ENCODE results near the gene CTIF.

Gene CTIF

GRCh38 chr18:48566589-48566988 lies 27.8 kb downstream of the CTIF start:
- 96% methylated on average over 1 of the region's 1 CpG for WGBS
- Histone ChIP-seq H4K8ac (ENCODE audit: low read length) (no peak overlapping the region), H3K14ac (ENCODE audit: low read length in 2 of 2) (no peak overlapping the region), H3K4me3 (ENCODE audit: insufficient read depth in 1 of 2, low read depth in 1 of 2, low read length in 2 of 2) (no peak overlapping the region), H3K23ac (ENCODE audit: low read length in 2 of 2) (no peak overlapping the region), H3K27ac (ENCODE audit: low read length, poor library complexity, severe bottlenecking) (no peak overlapping the region), H2BK15ac (ENCODE audit: low read depth, poor library complexity, severe bottlenecking) (no peak overlapping the region), H2AK5ac (ENCODE audit: low read length, severe bottlenecking) (peak overlapping the region; percentile 7), H3K79me1 (replicated peaks; ENCODE audit: low read length, poor library complexity, severe bottlenecking) (peaks cover 45% of the 10 kb centered on the region), H2AFZ (ENCODE audit: low read depth, low read length) (no peak overlapping the region), H3K36me3 (ENCODE audit: control insufficient read depth in 1 of 2, insufficient read depth in 2 of 2, low read depth in 1 of 2, low read length in 2 of 2) (peaks cover 0 to 5% of the 10 kb centered on the region in 2 experiments), H4K91ac (ENCODE audit: low read length) (no peak overlapping the region), H3K9me3 (ENCODE audit: control insufficient read depth, low read length) (no peaks in the 10 kb centered on the region), H2BK120ac (ENCODE audit: low read depth, low read length) (no peak overlapping the region), H2BK12ac (ENCODE audit: low read length in 2 of 2) (no peak overlapping the region), H3K4ac (ENCODE audit: low read depth in 1 of 2, low read length in 2 of 2) (no peak overlapping the region), H3K4me2 (ENCODE audit: low read length, poor library complexity, severe bottlenecking) (no peak overlapping the region), H3K18ac (ENCODE audit: low read depth in 1 of 2, low read length in 2 of 2) (no peak overlapping the region), H3K4me1 (ENCODE audit: control insufficient read depth, insufficient read depth, low read depth, low read length) (peaks cover 26% of the 10 kb centered on the region), H3K9ac (ENCODE audit: low read length) (no peak overlapping the region), H2BK5ac (ENCODE audit: low read depth, low read length, poor library complexity, severe bottlenecking) (no peak overlapping the region), H3K27me3 (ENCODE audit: control insufficient read depth in 1 of 2, insufficient read depth in 1 of 2, low read length in 2 of 2) (no peaks in the 10 kb centered on the region)
- peak; percentile 39 for DNase-seq

GRCh38 chr18:48567388-48567787 lies 28.6 kb downstream of the CTIF start:
- Histone ChIP-seq H2BK15ac (ENCODE audit: low read depth, poor library complexity, severe bottlenecking) (no peak overlapping the region), H3K14ac (ENCODE audit: low read length in 2 of 2) (peak overlapping the region in 1 of 2 experiments; percentile 23)

GRCh38 chr18:48569139-48569914 lies 30.5 kb downstream of the CTIF start:
- Histone ChIP-seq H4K91ac (ENCODE audit: low read length) (no peak overlapping the region), H2BK120ac (ENCODE audit: low read depth, low read length) (no peak overlapping the region), H3K4me1 (ENCODE audit: control insufficient read depth, insufficient read depth, low read depth, low read length) (peaks cover 20% of the 10 kb centered on the region), H4K8ac (ENCODE audit: low read length) (no peak overlapping the region), H3K14ac (ENCODE audit: low read length in 2 of 2) (no peak overlapping the region), H3K4me2 (ENCODE audit: low read length, poor library complexity, severe bottlenecking) (no peak overlapping the region), H2AK5ac (ENCODE audit: low read length, severe bottlenecking) (no peak overlapping the region), H3K9ac (ENCODE audit: low read length) (no peak overlapping the region), H3K23ac (ENCODE audit: low read length in 2 of 2) (no peak overlapping the region), H3K4ac (ENCODE audit: low read depth in 1 of 2, low read length in 2 of 2) (no peak overlapping the region), H3K27ac (ENCODE audit: low read length, poor library complexity, severe bottlenecking) (no peak overlapping the region), H3K9me3 (ENCODE audit: control insufficient read depth, low read length) (no peaks in the 10 kb centered on the region), H2BK15ac (ENCODE audit: low read depth, poor library complexity, severe bottlenecking) (no peak overlapping the region), H3K79me1 (replicated peaks; ENCODE audit: low read length, poor library complexity, severe bottlenecking) (peaks cover 44% of the 10 kb centered on the region), H2BK12ac (ENCODE audit: low read length in 2 of 2) (no peak overlapping the region), H2BK5ac (ENCODE audit: low read depth, low read length, poor library complexity, severe bottlenecking) (no peak overlapping the region), H3K4me3 (ENCODE audit: insufficient read depth in 1 of 2, low read depth in 1 of 2, low read length in 2 of 2) (no peak overlapping the region), H2AFZ (ENCODE audit: low read depth, low read length) (no peak overlapping the region), H3K18ac (ENCODE audit: low read depth in 1 of 2, low read length in 2 of 2) (no peak overlapping the region), H3K27me3 (ENCODE audit: control insufficient read depth in 1 of 2, insufficient read depth in 1 of 2, low read length in 2 of 2) (no peaks in the 10 kb centered on the region), H3K36me3 (ENCODE audit: control insufficient read depth in 1 of 2, insufficient read depth in 2 of 2, low read depth in 1 of 2, low read length in 2 of 2) (peaks cover 0 to 10% of the 10 kb centered on the region in 2 experiments)
- 96% methylated on average over 8 of the region's 9 CpGs for WGBS
- DNase-seq, result no peak

More at GRCh38 chr18:48567388-48567787, 28.6 kb downstream of the CTIF start:
- no peaks in the 10 kb centered on the region for H3K27me3 ChIP-seq (ENCODE audit: control insufficient read depth in 1 of 2, insufficient read depth in 1 of 2, low read length in 2 of 2)
- peaks cover 0 to 5% of the 10 kb centered on the region in 2 experiments for H3K36me3 ChIP-seq (ENCODE audit: control insufficient read depth in 1 of 2, insufficient read depth in 2 of 2, low read depth in 1 of 2, low read length in 2 of 2)
- no peak overlapping the region for H3K23ac ChIP-seq (ENCODE audit: low read length in 2 of 2)
- H3K79me1 ChIP-seq (replicated peaks; ENCODE audit: low read length, poor library complexity, severe bottlenecking), result peaks cover 43% of the 10 kb centered on the region
- no peak overlapping the region for H2BK120ac ChIP-seq (ENCODE audit: low read depth, low read length)
- H3K9me3 ChIP-seq (ENCODE audit: control insufficient read depth, low read length), result no peaks in the 10 kb centered on the region
- no peak overlapping the region for H3K4me2 ChIP-seq (ENCODE audit: low read length, poor library complexity, severe bottlenecking)
- no peak overlapping the region for H2AK5ac ChIP-seq (ENCODE audit: low read length, severe bottlenecking)
- peaks cover 26% of the 10 kb centered on the region for H3K4me1 ChIP-seq (ENCODE audit: control insufficient read depth, insufficient read depth, low read depth, low read length)
- H3K4ac ChIP-seq (ENCODE audit: low read depth in 1 of 2, low read length in 2 of 2), result no peak overlapping the region
- WGBS, result 95% methylated on average over 3 of the region's 3 CpGs
- no peak overlapping the region for H3K4me3 ChIP-seq (ENCODE audit: insufficient read depth in 1 of 2, low read depth in 1 of 2, low read length in 2 of 2)
- no peak overlapping the region for H3K18ac ChIP-seq (ENCODE audit: low read depth in 1 of 2, low read length in 2 of 2)
- no peak overlapping the region for H3K27ac ChIP-seq (ENCODE audit: low read length, poor library complexity, severe bottlenecking)
- H2BK12ac ChIP-seq (ENCODE audit: low read length in 2 of 2), result peak overlapping the region in 1 of 2 experiments; percentile 10
- no peak overlapping the region for H2AFZ ChIP-seq (ENCODE audit: low read depth, low read length)
- H4K91ac ChIP-seq (ENCODE audit: low read length), result no peak overlapping the region
- no peak for DNase-seq
- H2BK5ac ChIP-seq (ENCODE audit: low read depth, low read length, poor library complexity, severe bottlenecking), result no peak overlapping the region
- no peak overlapping the region for H4K8ac ChIP-seq (ENCODE audit: low read length)
- H3K9ac ChIP-seq (ENCODE audit: low read length), result no peak overlapping the region

- Histone ChIP-seq H2BK120ac (ENCODE audit: low read depth, low read length) (no peak overlapping the region), H2BK15ac (ENCODE audit: low read depth, poor library complexity, severe bottlenecking) (no peak overlapping the region), H3K23ac (ENCODE audit: low read length in 2 of 2) (no peak overlapping the region), H3K79me1 (replicated peaks; ENCODE audit: low read length, poor library complexity, severe bottlenecking) (peaks cover 49% of the 10 kb centered on the region), H2BK12ac (ENCODE audit: low read length in 2 of 2) (no peak overlapping the region), H2BK5ac (ENCODE audit: low read depth, low read length, poor library complexity, severe bottlenecking) (no peak overlapping the region), H4K8ac (ENCODE audit: low read length) (no peak overlapping the region), H3K4me3 (ENCODE audit: insufficient read depth in 1 of 2, low read depth in 1 of 2, low read length in 2 of 2) (no peak overlapping the region), H3K27ac (ENCODE audit: low read length, poor library complexity, severe bottlenecking) (no peak overlapping the region), H3K36me3 (ENCODE audit: control insufficient read depth in 1 of 2, insufficient read depth in 2 of 2, low read depth in 1 of 2, low read length in 2 of 2) (peaks cover 0 to 10% of the 10 kb centered on the region in 2 experiments), H3K27me3 (ENCODE audit: control insufficient read depth in 1 of 2, insufficient read depth in 1 of 2, low read length in 2 of 2) (no peaks in the 10 kb centered on the region), H3K9me3 (ENCODE audit: control insufficient read depth, low read length) (no peaks in the 10 kb centered on the region), H3K4me1 (ENCODE audit: control insufficient read depth, insufficient read depth, low read depth, low read length) (peaks cover 22% of the 10 kb centered on the region), H3K14ac (ENCODE audit: low read length in 2 of 2) (no peak overlapping the region), H2AFZ (ENCODE audit: low read depth, low read length) (no peak overlapping the region), H3K9ac (ENCODE audit: low read length) (no peak overlapping the region), H2AK5ac (ENCODE audit: low read length, severe bottlenecking) (no peak overlapping the region), H3K4me2 (ENCODE audit: low read length, poor library complexity, severe bottlenecking) (no peak overlapping the region), H3K4ac (ENCODE audit: low read depth in 1 of 2, low read length in 2 of 2) (no peak overlapping the region), H4K91ac (ENCODE audit: low read length) (no peak overlapping the region), H3K18ac (ENCODE audit: low read depth in 1 of 2, low read length in 2 of 2) (no peak overlapping the region)
- 95% methylated on average over 4 of the region's 4 CpGs for WGBS
- no peak for DNase-seq
Observed at GRCh38 chr18:48569915-48570264, 31.1 kb downstream of the CTIF start.

Data from mesenchymal stem cell (in vitro differentiated cells and primary cell).